Left colon (tissue), 2 donors: ENCODE measurements around the gene LLGL2. TPM values are rescaled to one million over a fixed set of nuclear protein-coding genes. Genes with fewer than 3 reads are reported as not detected.

Experiments
- ATAC-seq: fragments of 200-7000 bp; cut with Tn5 transposase; one replicate; pipeline ENCODE4 v1.9.1; 2020; ENCODE audit warnings: mild to moderate bottlenecking, moderate library complexity
- DNase-seq, 2 donors: peaks; one replicate each; pipeline ENCODE4 v3.0.0-alpha.2; 2020
- intact Hi-C, 2 donors: fragments of 100-400 bp; cut with DNase I in 1 of 2; cut with micrococcal nuclease in 1 of 2; formaldehyde crosslinking; loops; one replicate each; pipeline versions ENCODE4 v1.11.2 to v1.14.0; 2022; cut with DNase I, micrococcal nuclease
- microRNA-seq, 2 donors: library from miRNA; unstranded; fragments of <30 nt; microRNA quantifications; one replicate each; pipeline versions ENCODE4 v1.1.0 to v1.2.0, GENCODE V29; 2020
- total RNA-seq, 2 donors: library from RNA; stranded (reverse); fragmentation: NEBNext Ultra II Directional; extraction: Animal tissue kit (Norgen Biotek cat#: 25700); gene quantifications; one replicate each; pipeline ENCODE4 v1.2.1, GENCODE V29; 2021
- donor health status: DM: no; HTN: no; CAD: no.
- donor health status: DM: yes; HTN: yes; CAD: no.

LLGL2 gene
- total RNA-seq, 2 donors from 2014 or later, result 447 to 529 TPM

DNA sequence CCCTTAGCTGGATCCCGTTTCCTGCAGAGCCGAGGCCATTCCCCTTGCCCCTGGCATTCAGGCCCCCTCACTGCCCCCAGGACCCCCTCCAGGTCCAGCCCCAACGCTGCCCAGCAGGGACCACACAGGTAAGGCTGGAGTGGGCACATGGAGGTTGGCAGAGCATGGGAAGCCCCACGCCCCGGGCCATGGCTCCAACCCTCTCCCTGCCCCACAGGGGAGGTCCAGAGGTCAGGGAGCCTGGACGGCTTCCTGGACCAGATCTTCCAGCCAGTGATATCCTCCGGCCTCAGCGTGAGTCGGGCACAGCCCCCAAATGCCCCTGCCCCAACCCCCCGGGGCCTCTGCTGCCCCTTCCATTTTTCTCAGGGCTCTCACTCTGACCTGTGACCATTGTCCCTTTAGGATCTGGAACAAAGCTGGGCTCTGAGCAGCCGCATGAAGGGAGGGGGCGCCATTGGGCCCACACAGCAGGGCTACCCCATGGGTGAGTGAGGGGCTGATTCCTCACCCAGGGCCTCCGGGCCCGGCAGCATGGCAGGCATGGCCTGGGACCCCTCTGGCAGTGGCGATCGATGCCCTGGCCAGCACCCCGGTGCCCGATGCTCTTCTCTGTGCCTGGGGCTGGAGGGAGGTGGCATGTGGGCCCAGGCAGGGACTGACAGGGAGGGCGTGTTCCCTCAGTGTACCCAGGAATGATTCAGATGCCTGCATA lies 89.2 kb downstream of the LLGL2 start:
- no peak for ATAC-seq
- no peak for DNase-seq
- intact Hi-C loops, result no loop called here

GRCh38 chr17:75615301-75615700 lies 89.8 kb downstream of the LLGL2 start:
- DNase-seq (no peak), ATAC-seq (no peak)
- intact Hi-C loops, result no loop called here

DNA sequence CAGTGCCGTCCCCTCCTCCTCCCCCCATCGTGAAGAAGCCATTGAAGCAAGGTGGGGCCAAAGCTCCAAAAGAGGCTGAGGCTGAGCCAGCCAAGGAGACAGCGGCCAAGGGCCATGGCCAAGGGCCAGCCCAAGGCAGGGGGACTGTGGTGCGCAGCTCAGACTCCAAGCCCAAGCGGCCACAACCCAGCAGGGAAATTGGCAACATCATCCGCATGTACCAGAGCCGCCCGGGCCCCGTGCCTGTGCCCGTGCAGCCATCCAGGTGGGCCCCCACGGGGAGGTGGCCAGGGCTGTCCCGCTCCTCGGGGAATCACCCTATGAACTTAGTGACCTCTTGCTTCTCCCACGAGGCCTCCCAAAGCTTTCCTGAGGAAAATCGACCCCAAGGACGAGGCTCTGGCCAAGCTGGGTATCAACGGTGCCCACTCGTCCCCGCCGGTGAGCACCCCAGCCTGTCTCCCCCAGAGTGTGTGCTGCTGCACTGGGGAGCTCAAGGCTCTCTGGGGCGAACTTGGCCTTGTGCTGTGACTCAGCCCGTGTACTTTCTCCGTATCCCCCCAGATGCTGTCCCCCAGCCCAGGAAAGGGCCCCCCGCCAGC lies 91.1 kb downstream of the LLGL2 start:
- intact Hi-C loops, result no loop called here
- ATAC-seq (peak; percentile 21), DNase-seq (no peak)

GRCh38 chr17:75617218-75617617 lies 91.7 kb downstream of the LLGL2 start:
- intact Hi-C loops, result no loop called here
- peak; percentile 81 for ATAC-seq
- DNase-seq, result peak; percentile 86 to 93

GRCh38 chr17:75617675-75618074 lies 92.2 kb downstream of the LLGL2 start:
- ATAC-seq (no peak), DNase-seq (no peak)
- intact Hi-C loops, result no loop called here

DNA sequence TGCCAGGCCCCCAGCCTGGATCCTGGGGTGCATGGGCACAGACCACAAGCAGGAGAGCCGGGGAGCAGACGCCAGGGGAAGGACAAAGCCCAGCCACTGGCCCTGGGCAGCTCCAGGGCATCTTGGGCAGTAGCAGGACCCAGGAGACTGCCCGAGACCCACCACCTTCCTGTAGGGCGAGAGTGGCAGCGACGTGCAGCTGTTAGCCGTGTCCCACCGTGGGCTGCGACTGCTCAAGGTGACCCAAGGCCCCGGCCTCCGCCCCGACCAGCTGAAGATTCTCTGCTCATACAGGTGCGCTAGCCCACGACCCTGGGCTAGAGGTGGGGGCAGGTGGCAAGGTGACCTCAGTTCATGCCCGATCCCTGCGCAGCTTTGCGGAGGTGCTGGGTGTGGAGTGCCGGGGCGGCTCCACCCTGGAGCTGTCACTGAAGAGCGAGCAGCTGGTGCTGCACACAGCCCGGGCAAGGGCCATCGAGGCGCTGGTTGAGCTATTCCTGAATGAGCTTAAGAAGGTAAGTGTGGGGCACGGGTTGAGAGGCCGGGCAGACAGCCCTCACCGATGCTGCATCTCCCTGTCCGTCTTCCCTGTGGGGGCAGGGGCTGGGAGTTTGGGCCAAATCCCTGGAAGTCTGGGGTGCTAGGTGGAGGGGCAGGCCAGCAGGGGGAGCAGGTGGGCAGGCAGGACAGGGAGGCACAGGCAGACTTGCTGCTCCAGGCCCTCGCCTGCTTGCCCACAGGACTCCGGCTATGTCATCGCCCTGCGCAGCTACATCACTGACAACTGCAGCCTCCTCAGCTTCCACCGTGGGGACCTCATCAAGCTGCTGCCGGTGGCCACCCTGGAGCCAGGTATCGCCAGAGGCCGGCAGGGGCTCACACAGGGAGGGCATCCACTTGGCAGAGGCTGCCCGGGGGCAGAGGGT lies 94.3 kb downstream of the LLGL2 start:
- DNase-seq (no peak), ATAC-seq (no peak)
- intact Hi-C loops, result no loop called here

GRCh38 chr17:75621489-75621888 lies 96.0 kb downstream of the LLGL2 start:
- ATAC-seq (no peak), DNase-seq (no peak)
- intact Hi-C loops, result no loop called here

GRCh38 chr17:75622076-75622475 lies 96.6 kb downstream of the LLGL2 start:
- intact Hi-C loops, result no loop called here
- ATAC-seq (no peak), DNase-seq (no peak)

DNA sequence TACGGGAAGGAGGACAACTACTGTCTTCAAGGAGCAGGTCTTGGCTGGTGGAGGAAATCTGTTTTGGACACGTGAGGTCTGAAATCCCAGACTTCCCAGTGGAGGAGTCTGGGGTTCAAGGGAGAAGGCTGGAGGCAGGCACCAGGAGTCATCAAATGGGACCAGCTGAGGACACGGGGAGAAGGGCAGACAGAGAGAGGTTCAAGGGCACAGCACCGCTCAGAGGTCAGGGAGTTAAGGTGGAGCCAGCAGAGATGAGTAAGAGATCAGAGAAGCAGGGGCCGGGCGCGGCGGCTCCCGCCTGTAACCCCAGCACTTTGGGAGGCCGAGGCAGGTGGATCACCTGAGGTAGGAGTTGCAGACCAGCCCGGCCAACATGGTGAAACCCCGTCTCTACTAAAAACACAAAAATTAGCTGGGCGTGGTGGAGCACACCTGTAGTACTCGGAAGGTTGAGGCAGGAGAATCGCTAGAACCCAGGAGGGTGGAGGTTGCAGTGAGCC lies 97.3 kb downstream of the LLGL2 start:
- ATAC-seq (no peak), DNase-seq (no peak)
- intact Hi-C loops, result no loop called here

DNA sequence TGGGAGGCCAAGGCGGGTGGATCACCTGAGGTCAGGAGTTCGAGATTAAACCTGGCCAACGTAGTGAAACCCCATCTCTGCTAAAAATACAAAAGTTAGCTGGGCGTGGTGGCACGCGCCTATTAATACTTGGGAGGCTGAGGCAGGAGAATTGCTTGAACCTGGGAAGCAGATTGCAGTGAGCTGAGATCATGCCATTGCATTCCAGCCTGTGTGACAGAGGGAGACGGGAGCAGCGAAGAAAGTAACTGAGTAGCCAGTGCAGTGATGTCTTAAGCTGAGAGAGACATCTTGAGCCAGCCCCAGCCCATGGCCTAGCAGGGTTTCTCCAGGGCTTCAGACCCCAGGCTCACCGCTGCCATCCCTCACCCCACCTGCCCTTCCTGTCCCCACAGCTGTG lies 97.9 kb downstream of the LLGL2 start:
- intact Hi-C loops, result no loop called here
- ATAC-seq (no peak), DNase-seq (no peak)

- intact Hi-C loops, result no loop called here
- DNase-seq, result no peak
- no peak for ATAC-seq
Observed at GRCh38 chr17:75624021-75624420, 98.5 kb downstream of the LLGL2 start.

Small RNA genes within 50 kb of the gene (microRNA-seq; reads per million reads assigned to microRNA genes)
- gene MIR6785, result 0 to 0.53 reads per million in 2 donors

Other genes with a start within 250 kb of the LLGL2 start
- gene SLC25A19, start 236.3 kb upstream of the LLGL2 start, total RNA-seq, result 10 to 100 TPM; 10.7 to 14.0 TPM
- gene GRB2, start 120.0 kb upstream of the LLGL2 start, total RNA-seq, result 100 to 1,000 TPM; 112 to 117 TPM
- gene TMEM94, start 69.1 kb upstream of the LLGL2 start, total RNA-seq, result 100 to 1,000 TPM in 1 of 2 donors, 10 to 100 TPM in 1; 99.9 to 123 TPM
- gene CASKIN2, start 10.2 kb upstream of the LLGL2 start, total RNA-seq, result 10 to 100 TPM; 28.4 to 30.6 TPM
- 10 to 100 TPM; 30.1 to 38.9 TPM for gene TSEN54, start 9.2 kb upstream of the LLGL2 start, total RNA-seq
- gene MYO15B, start 62.1 kb downstream of the LLGL2 start, total RNA-seq, result 100 to 1,000 TPM; 575 to 676 TPM
- gene SMIM5, start 107.7 kb downstream of the LLGL2 start, total RNA-seq, result 10 to 100 TPM; 15.4 to 28.3 TPM
- 10 to 100 TPM; 23.2 to 27.0 TPM for gene RECQL5, start 141.5 kb downstream of the LLGL2 start, total RNA-seq
- gene SAP30BP, start 141.6 kb downstream of the LLGL2 start, total RNA-seq, result 10 to 100 TPM; 72.1 to 72.5 TPM
- 100 to 1,000 TPM; 252 to 318 TPM for gene ITGB4, start 195.8 kb downstream of the LLGL2 start, total RNA-seq
- 10 to 100 TPM; 14.1 to 16.9 TPM for gene GALK1, start 239.5 kb downstream of the LLGL2 start, total RNA-seq